SK-N-SH treated with all-trans-retinoic acid at 6 μM for 48 hours (cell line): ENCODE measurements around the gene INHBA.
A peak's percentile ranks its signal among the peaks of the same experiment; 100 is the strongest.

Experiments
- ATAC-seq: fragments of 200-7000 bp; cut with Tn5 transposase; 3 replicates; pipeline ENCODE4 v1.9.1; 2020; ENCODE audit warnings: mild to moderate bottlenecking, moderate library complexity
- ARNTL ChIP-seq: fragments of 450-650 bp; formaldehyde crosslinking; IDR thresholded peaks from 2 replicates; pipeline ENCODE4 v1.5.0; 2020; ENCODE audit warnings: low read depth, mild to moderate bottlenecking, moderate library complexity, borderline replicate concordance
- BACH2 ChIP-seq: fragments of 250-450 bp; sonication (Bioruptor Pico); IDR thresholded peaks from 2 replicates; pipeline ENCODE4 v1.9.0; 2021; ENCODE audit warnings: mild to moderate bottlenecking, borderline replicate concordance
- CREB5 ChIP-seq: fragments of 250-450 bp; sonication (Bioruptor Pico); IDR thresholded peaks from 2 replicates; pipeline ENCODE4 v1.5.1; 2020; ENCODE audit warnings: low read depth, mild to moderate bottlenecking, moderate library complexity
- CSDC2 ChIP-seq: fragments of 250-450 bp; sonication (Bioruptor Pico); IDR thresholded peaks from 2 replicates; pipeline ENCODE4 v1.5.0; 2020; ENCODE audit warnings: mild to moderate bottlenecking, moderate library complexity
- CSRNP3 ChIP-seq: fragments of 250-450 bp; sonication (Bioruptor Pico); IDR thresholded peaks from 2 replicates; pipeline ENCODE4 v1.5.1; 2021; ENCODE audit warnings: mild to moderate bottlenecking, moderate library complexity
- ESRRG ChIP-seq: fragments of 250-450 bp; sonication (Bioruptor Pico); IDR thresholded peaks from 2 replicates; pipeline ENCODE4 v1.6.1; 2021; ENCODE audit warnings: mild to moderate bottlenecking
- GLIS3 ChIP-seq: fragments of 250-450 bp; sonication (Bioruptor Pico); IDR thresholded peaks from 2 replicates; pipeline ENCODE4 v1.5.0; 2020; ENCODE audit warnings: mild to moderate bottlenecking, moderate library complexity
- PATZ1 ChIP-seq: fragments of 250-450 bp; sonication (Bioruptor Pico); IDR thresholded peaks from 2 replicates; pipeline ENCODE4 v1.8.0; 2020; ENCODE audit warnings: mild to moderate bottlenecking, moderate library complexity, borderline replicate concordance
- POU6F1 ChIP-seq: fragments of 250-450 bp; sonication (Bioruptor Pico); IDR thresholded peaks from 2 replicates; pipeline ENCODE4 v1.8.0; 2021; ENCODE audit warnings: low read depth, mild to moderate bottlenecking, moderate library complexity, borderline replicate concordance
- PPARA ChIP-seq: fragments of 250-450 bp; sonication (Bioruptor Pico); IDR thresholded peaks from 2 replicates; pipeline ENCODE4 v1.5.0; 2020; ENCODE audit warnings: mild to moderate bottlenecking, borderline replicate concordance
- RARB ChIP-seq: fragments of 250-450 bp; sonication (Bioruptor Pico); IDR thresholded peaks from 2 replicates; pipeline ENCODE4 v1.8.0; 2021; ENCODE audit warnings: mild to moderate bottlenecking, moderate library complexity
- SNAI2 ChIP-seq: fragments of 250-450 bp; sonication (Bioruptor Pico); IDR thresholded peaks from 2 replicates; pipeline ENCODE4 v1.5.0; 2020; ENCODE audit warnings: mild to moderate bottlenecking, moderate library complexity
- TOX ChIP-seq: fragments of 250-450 bp; sonication (Bioruptor Pico); IDR thresholded peaks from 2 replicates; pipeline ENCODE4 v1.8.0; 2021; ENCODE audit warnings: mild to moderate bottlenecking, moderate library complexity, borderline replicate concordance
- TSHZ2 ChIP-seq: fragments of 250-450 bp; sonication (Bioruptor Pico); IDR thresholded peaks from 2 replicates; pipeline ENCODE4 v1.5.0; 2020; ENCODE audit warnings: mild to moderate bottlenecking, moderate library complexity
- ZC3H10 ChIP-seq: fragments of 250-450 bp; sonication (Bioruptor Pico); IDR thresholded peaks from 2 replicates; pipeline ENCODE4 v1.5.1; 2021; ENCODE audit warnings: mild to moderate bottlenecking, moderate library complexity
- ZFP3 ChIP-seq: fragments of 250-450 bp; sonication (Bioruptor Pico); IDR thresholded peaks from 2 replicates; pipeline ENCODE4 v1.5.0; 2020; ENCODE audit warnings: mild to moderate bottlenecking, moderate library complexity
- ZFP30 ChIP-seq: fragments of 450-650 bp; formaldehyde crosslinking; IDR thresholded peaks from 2 replicates; pipeline ENCODE4 v1.5.0; 2022; ENCODE audit warnings: mild to moderate bottlenecking, moderate library complexity
- ZNF565 ChIP-seq: fragments of 450-650 bp; formaldehyde crosslinking; conservative IDR thresholded peaks from 2 replicates; pipeline ENCODE4 v1.5.0; 2020; ENCODE audit warnings: low read depth, mild to moderate bottlenecking, moderate library complexity
- ZNF70 ChIP-seq: fragments of 450-650 bp; formaldehyde crosslinking; IDR thresholded peaks from 2 replicates; pipeline ENCODE4 v1.5.0; 2020; ENCODE audit warnings: mild to moderate bottlenecking, moderate library complexity
- ZNF8 ChIP-seq: fragments of 450-650 bp; formaldehyde crosslinking; IDR thresholded peaks from 2 replicates; pipeline ENCODE4 v1.5.0; 2020; ENCODE audit warnings: mild to moderate bottlenecking, moderate library complexity

The INHBA gene

GRCh38 chr7:41656366-41656765, 46.5 kb downstream of the INHBA start:
- no peak for TF ChIP-seq CSDC2 (CRISPR knock-in tag)
- no peak for TF ChIP-seq BACH2 (CRISPR knock-in tag)
- TF ChIP-seq CSRNP3, result no peak
- no peak for TF ChIP-seq ARNTL (CRISPR knock-in tag)
- TF ChIP-seq ZNF565, result no peak
- no peak for TF ChIP-seq PPARA (CRISPR knock-in tag)
- TF ChIP-seq TOX (CRISPR knock-in tag), result no peak
- no peak for TF ChIP-seq GLIS3
- no peak; the same call in 1 of the 2 replicates for TF ChIP-seq RARB
- TF ChIP-seq ZFP30, result no peak
- TF ChIP-seq TSHZ2 (CRISPR knock-in tag), result no peak
- no peak for TF ChIP-seq PATZ1 (CRISPR knock-in tag)
- no peak for TF ChIP-seq ZNF8 (CRISPR knock-in tag)
- TF ChIP-seq ZNF70 (CRISPR knock-in tag), result no peak
- TF ChIP-seq ESRRG (CRISPR knock-in tag), result no peak
- no peak for TF ChIP-seq ZC3H10 (CRISPR knock-in tag)
- TF ChIP-seq CREB5, result no peak
- TF ChIP-seq ZFP3 (CRISPR knock-in tag), result no peak
- TF ChIP-seq SNAI2 (CRISPR knock-in tag), result no peak
- peak; percentile 91 for ATAC-seq

GRCh38 chr7:41655426-41655825, 47.5 kb downstream of the INHBA start:
- TF ChIP-seq SNAI2 (CRISPR knock-in tag) (no peak), TSHZ2 (CRISPR knock-in tag) (no peak), ZNF565 (no peak), TOX (CRISPR knock-in tag) (no peak), ESRRG (CRISPR knock-in tag) (no peak), GLIS3 (no peak), ZC3H10 (CRISPR knock-in tag) (no peak), POU6F1 (CRISPR knock-in tag) (no peak), ZFP30 (no peak), CREB5 (no peak)
- no peak for ATAC-seq
